Thoracic aorta (tissue), 2 donors: Measurements from ENCODE around the gene ERAP2. TPM values are rescaled to one million over a fixed set of nuclear protein-coding genes. Genes with fewer than 3 reads are reported as not detected.

ENCODE experiments used
- ATAC-seq: fragments of 150-250 bp; one replicate; pipeline ENCODE4 v1.8.0; 2017; ENCODE audit warnings: low read depth; ENCODE audit not compliant: insufficient number of reproducible peaks, low FRiP score
- DNase-seq: peaks from one replicate; pipeline ENCODE4 v3.0.0-alpha.2; 2020; ENCODE audit warnings: low spot score
- H3K27ac ChIP-seq, 2 donors: fragments of 200-600 bp; sonication (generic); 1 replicate in 1 of 2; 2 replicates in 1 of 2; pipeline ENCODE4 v1.5.1; 2016; ENCODE audit warnings: mild to moderate bottlenecking in 2 of 2, moderate library complexity in 2 of 2
- H3K27me3 ChIP-seq: fragments of 200-600 bp; sonication (generic); replicated peaks from 2 replicates; pipeline ENCODE4 v1.6.0; 2016; ENCODE audit warnings: mild to moderate bottlenecking; ENCODE audit not compliant: insufficient read depth
- H3K36me3 ChIP-seq: fragments of 200-600 bp; sonication (generic); one replicate; pipeline ENCODE4 v1.5.1; 2016
- H3K4me1 ChIP-seq, 2 donors: fragments of 200-600 bp; sonication (generic); 1 replicate in 1 of 2; 2 replicates in 1 of 2; pipeline versions ENCODE4 v1.5.1 to v1.6.0; 2016; ENCODE audit warnings: low read depth in 2 of 2, mild to moderate bottlenecking in 1 of 2; ENCODE audit not compliant: control insufficient read depth in 1 of 2
- H3K4me3 ChIP-seq: fragments of 200-600 bp; sonication (generic); 2 replicates; pipeline ENCODE4 v1.5.1; 2016; ENCODE audit warnings: mild to moderate bottlenecking
- H3K9me3 ChIP-seq: fragments of 200-600 bp; sonication (generic); 2 replicates; pipeline ENCODE4 v1.5.1; 2016
- CTCF ChIP-seq: fragments of 200-600 bp; sonication (generic); IDR thresholded peaks from one replicate; pipeline ENCODE4 v1.5.1; 2019; ENCODE audit warnings: antibody characterized with exemption
- total RNA-seq, 2 donors: library from RNA; depleted of rRNA; stranded (reverse); fragments of >200 nt; gene quantifications; one replicate each; pipeline versions ENCODE4 v1.1.0 to v1.2.3, GENCODE V29; 2016

ERAP2 gene
- total RNA-seq, 2 donors from 2014 or later = 15.8 to 18.3 TPM

DNA sequence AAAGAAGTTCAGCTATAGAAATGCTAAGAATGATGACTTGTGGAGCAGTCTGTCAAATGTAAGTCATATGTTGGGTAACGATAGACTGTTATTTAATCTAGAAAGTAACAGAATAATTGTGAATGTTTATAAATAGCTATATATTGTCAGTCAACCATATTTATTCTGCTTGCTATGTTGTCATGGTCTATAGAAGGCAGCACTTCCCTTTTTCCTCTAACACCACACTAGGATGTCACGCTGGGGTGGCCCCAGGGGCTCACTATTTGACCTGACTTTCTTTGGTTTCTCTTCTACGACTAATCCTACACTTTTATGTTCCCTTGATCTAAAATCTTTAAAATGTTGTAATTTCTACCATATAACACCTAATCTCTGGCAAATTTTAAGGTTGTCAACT lies 20.5 kb downstream of the ERAP2 start:
- no peak for TF ChIP-seq CTCF
- H3K9me3 ChIP-seq = no peaks in the 10 kb centered on the region
- ATAC-seq (no peak), DNase-seq (no peak)
- no peaks in the 10 kb centered on the region for H3K36me3 ChIP-seq
- H3K27ac ChIP-seq = no peak overlapping the region
- no peaks in the 10 kb centered on the region for H3K4me1 ChIP-seq
- H3K4me3 ChIP-seq = no peak overlapping the region
- H3K27me3 ChIP-seq = no peaks in the 10 kb centered on the region

- Histone ChIP-seq H3K9me3 (no peaks in the 10 kb centered on the region), H3K27me3 (no peaks in the 10 kb centered on the region), H3K27ac (no peak overlapping the region), H3K4me1 (peaks cover 0 to 7% of the 10 kb centered on the region in 2 donors), H3K36me3 (no peaks in the 10 kb centered on the region), H3K4me3 (no peak overlapping the region)
- no peak for ATAC-seq
- DNase-seq = no peak
- no peak for TF ChIP-seq CTCF
Measured at GRCh38 chr5:96901384-96901783, 25.1 kb downstream of the ERAP2 start.

DNA sequence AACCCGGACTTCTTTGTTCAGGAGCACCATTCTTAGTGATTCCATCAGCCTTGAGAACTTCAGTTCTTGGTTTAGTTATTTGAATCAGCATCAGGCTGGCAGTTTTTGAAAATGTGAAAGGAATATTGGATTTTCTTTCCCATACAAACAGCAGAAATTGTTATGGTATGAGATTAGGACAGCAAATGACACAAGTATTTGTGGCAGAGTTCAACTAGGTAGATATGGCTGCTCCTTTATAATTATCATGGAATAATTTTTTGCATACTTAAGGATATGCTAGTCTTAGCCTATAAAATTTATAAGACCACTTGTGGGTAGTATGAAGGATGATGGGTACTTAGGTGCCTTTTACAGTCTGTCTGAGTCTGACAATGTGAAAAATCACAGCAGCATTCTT lies 25.5 kb downstream of the ERAP2 start:
- H3K27me3 ChIP-seq = no peaks in the 10 kb centered on the region
- H3K9me3 ChIP-seq = no peaks in the 10 kb centered on the region
- no peak overlapping the region for H3K27ac ChIP-seq
- ATAC-seq (no peak), DNase-seq (no peak)
- peaks cover 0 to 7% of the 10 kb centered on the region in 2 donors for H3K4me1 ChIP-seq
- no peaks in the 10 kb centered on the region for H3K36me3 ChIP-seq
- no peak overlapping the region for H3K4me3 ChIP-seq
- no peak for TF ChIP-seq CTCF

- ATAC-seq = no peak
- Histone ChIP-seq H3K4me3 (no peak overlapping the region), H3K9me3 (no peaks in the 10 kb centered on the region), H3K27me3 (no peaks in the 10 kb centered on the region), H3K27ac (no peak overlapping the region), H3K36me3 (no peaks in the 10 kb centered on the region), H3K4me1 (peaks cover 0 to 7% of the 10 kb centered on the region in 2 donors)
- DNase-seq = no peak
- no peak for TF ChIP-seq CTCF
Measured at GRCh38 chr5:96902876-96903275, 26.6 kb downstream of the ERAP2 start.

DNA sequence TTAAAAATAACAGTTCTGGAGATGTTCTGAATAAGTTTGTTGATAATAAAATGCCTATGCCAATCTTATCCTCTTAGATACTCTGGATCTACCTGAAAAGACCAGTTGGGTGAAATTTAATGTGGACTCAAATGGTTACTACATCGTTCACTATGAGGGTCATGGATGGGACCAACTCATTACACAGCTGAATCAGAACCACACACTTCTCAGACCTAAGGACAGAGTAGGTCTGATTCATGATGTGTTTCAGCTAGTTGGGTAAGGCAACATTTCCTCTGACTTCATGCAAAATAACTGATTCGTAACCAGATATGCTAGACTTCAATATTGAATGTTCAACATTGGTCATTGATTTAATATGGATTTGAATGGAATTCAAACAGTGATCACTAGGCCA lies 27.0 kb downstream of the ERAP2 start:
- ATAC-seq (no peak), DNase-seq (no peak)
- peaks cover 0 to 7% of the 10 kb centered on the region in 2 donors for H3K4me1 ChIP-seq
- no peaks in the 10 kb centered on the region for H3K36me3 ChIP-seq
- H3K9me3 ChIP-seq = no peaks in the 10 kb centered on the region
- H3K27ac ChIP-seq = no peak overlapping the region
- no peaks in the 10 kb centered on the region for H3K27me3 ChIP-seq
- no peak for TF ChIP-seq CTCF
- H3K4me3 ChIP-seq = no peak overlapping the region
